Measurements from ENCODE around the gene PPP2R1B. TPM values are rescaled to one million over a fixed set of nuclear protein-coding genes. Genes with fewer than 3 reads are reported as not detected.

The PPP2R1B gene
- total RNA-seq, 1 donor from 2014 or later = 44.5 TPM

DNA sequence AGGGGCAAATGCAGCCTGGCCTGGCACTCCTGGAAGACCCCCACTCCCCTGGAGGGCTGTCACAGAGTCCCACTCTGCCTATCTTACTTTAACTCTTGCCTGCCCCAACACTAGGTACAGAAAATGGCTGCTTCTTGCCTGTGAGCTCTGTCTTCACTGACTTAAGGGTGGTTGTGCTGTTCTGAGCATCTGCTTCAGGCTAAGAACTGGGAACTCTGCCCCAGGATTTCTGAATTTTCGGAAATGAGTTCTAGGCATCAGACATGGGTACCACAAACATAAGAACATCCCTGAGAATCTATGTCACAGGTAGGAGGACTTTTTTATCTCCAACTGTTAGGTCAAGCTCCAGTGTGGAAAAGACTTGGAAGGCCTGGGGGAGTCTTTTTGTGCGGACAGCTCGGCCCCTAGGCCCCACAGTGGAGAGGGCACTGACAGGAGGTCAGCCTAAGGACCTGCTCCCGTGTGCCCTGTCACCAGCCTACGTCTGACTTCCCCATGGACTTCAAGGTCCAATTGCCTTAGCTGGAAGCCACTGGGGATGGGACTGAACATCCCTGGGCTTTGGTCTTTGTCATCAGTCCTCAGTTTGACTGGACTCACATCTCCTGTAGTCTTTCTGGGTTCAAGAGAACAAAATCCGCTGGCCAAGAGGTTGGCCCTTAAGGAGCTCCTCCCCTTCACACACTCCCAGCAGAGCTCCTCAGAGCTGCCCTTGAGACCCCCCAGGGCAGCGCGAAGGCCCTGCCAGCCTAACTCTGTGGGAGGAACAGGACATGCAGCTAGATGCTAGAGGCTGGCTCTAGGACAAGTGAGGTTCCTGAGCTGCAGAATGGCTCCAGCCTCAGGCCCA lies 31.9 kb downstream of the PPP2R1B start:
- H3K27me3 ChIP-seq (ENCODE audit: insufficient read depth, low read length) = no peaks in the 10 kb centered on the region
- Mint-ChIP-seq H3K4me1 (ENCODE audit: low read depth, unreplicated experiment) (peaks cover 52% of the 10 kb centered on the region), H3K27me3 (ENCODE audit: low read depth, unreplicated experiment) (no peaks in the 10 kb centered on the region), H3K4me3 (ENCODE audit: unreplicated experiment) (no peak overlapping the region), H3K9me3 (ENCODE audit: unreplicated experiment) (no peaks in the 10 kb centered on the region), H3K36me3 (ENCODE audit: low read depth, unreplicated experiment) (peaks cover 4% of the 10 kb centered on the region), H3K27ac (ENCODE audit: unreplicated experiment) (peak overlapping the region; percentile 95)
- no peak overlapping the region for H3K4me3 ChIP-seq (ENCODE audit: insufficient read depth, low read depth, low read length)
- no peak for TF ChIP-seq EZH2 (IDR thresholded peaks at IDR 0.05; ENCODE audit: insufficient read depth, low read length)
- TF ChIP-seq, protein P1, sequence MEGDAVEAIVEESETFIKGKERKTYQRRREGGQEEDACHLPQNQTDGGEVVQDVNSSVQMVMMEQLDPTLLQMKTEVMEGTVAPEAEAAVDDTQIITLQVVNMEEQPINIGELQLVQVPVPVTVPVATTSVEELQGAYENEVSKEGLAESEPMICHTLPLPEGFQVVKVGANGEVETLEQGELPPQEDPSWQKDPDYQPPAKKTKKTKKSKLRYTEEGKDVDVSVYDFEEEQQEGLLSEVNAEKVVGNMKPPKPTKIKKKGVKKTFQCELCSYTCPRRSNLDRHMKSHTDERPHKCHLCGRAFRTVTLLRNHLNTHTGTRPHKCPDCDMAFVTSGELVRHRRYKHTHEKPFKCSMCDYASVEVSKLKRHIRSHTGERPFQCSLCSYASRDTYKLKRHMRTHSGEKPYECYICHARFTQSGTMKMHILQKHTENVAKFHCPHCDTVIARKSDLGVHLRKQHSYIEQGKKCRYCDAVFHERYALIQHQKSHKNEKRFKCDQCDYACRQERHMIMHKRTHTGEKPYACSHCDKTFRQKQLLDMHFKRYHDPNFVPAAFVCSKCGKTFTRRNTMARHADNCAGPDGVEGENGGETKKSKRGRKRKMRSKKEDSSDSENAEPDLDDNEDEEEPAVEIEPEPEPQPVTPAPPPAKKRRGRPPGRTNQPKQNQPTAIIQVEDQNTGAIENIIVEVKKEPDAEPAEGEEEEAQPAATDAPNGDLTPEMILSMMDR (IDR thresholded peaks at IDR 0.05; ENCODE audit: insufficient read depth, low read depth, low read length) = no peak
- H3K9me3 ChIP-seq (ENCODE audit: insufficient read depth, low read depth, low read length) = no peaks in the 10 kb centered on the region
- H2AFZ ChIP-seq (ENCODE audit: low read depth, low read length) = no peak overlapping the region
- no peaks in the 10 kb centered on the region for H3K79me2 ChIP-seq (ENCODE audit: insufficient read depth, low read length)
- H3K36me3 ChIP-seq (ENCODE audit: insufficient read depth, low read length) = peaks cover 3% of the 10 kb centered on the region
- FAIRE-seq = no peak
- H3K4me2 ChIP-seq (ENCODE audit: low read length) = peak overlapping the region; percentile 81
- H3K4me1 ChIP-seq (ENCODE audit: insufficient read depth, low read length) = peaks cover 63% of the 10 kb centered on the region
- H3K27ac ChIP-seq (ENCODE audit: low read depth, low read length) = peak overlapping the region; percentile 99
- H3K9ac ChIP-seq (ENCODE audit: low read length) = peak overlapping the region; percentile 92
- H4K20me1 ChIP-seq (ENCODE audit: insufficient read depth, low read length) = no peaks in the 10 kb centered on the region
- DNase-seq (ENCODE audit: low read depth) = no peak

DNA sequence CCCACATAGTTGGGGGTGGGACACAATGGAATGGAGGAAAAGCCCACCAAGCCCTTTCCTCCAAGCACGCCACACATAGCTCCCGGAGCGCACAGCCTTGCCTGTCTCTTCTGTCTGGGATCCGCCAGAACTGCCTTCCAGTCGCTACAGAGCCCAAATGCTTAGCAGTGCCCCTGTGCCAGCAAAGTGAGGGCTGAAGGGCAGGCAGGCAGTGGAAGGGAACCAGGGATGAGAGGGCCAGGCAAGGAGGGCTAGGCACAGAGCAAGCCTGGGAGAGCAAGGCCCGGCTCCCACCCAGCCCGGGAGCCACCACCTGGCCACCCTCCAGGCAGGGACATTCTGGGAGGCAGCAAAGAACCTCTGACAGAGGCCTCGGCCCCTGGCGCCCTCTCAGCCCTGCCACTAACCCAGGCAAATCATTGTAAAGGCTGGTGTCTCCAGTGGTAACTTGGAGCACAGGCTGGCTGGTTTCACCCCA lies 32.5 kb downstream of the PPP2R1B start:
- Histone ChIP-seq H3K79me2 (ENCODE audit: insufficient read depth, low read length) (no peaks in the 10 kb centered on the region), H3K9ac (ENCODE audit: low read length) (peak overlapping the region; percentile 92), H3K4me1 (ENCODE audit: insufficient read depth, low read length) (peaks cover 63% of the 10 kb centered on the region), H3K4me2 (ENCODE audit: low read length) (peak overlapping the region; percentile 63), H2AFZ (ENCODE audit: low read depth, low read length) (no peak overlapping the region), H4K20me1 (ENCODE audit: insufficient read depth, low read length) (no peaks in the 10 kb centered on the region), H3K4me3 (ENCODE audit: insufficient read depth, low read depth, low read length) (no peak overlapping the region), H3K27ac (ENCODE audit: low read depth, low read length) (peak overlapping the region; percentile 99), H3K9me3 (ENCODE audit: insufficient read depth, low read depth, low read length) (no peaks in the 10 kb centered on the region), H3K27me3 (ENCODE audit: insufficient read depth, low read length) (no peaks in the 10 kb centered on the region), H3K36me3 (ENCODE audit: insufficient read depth, low read length) (peaks cover 3% of the 10 kb centered on the region)
- Mint-ChIP-seq H3K4me3 (ENCODE audit: unreplicated experiment) (no peak overlapping the region), H3K4me1 (ENCODE audit: low read depth, unreplicated experiment) (peaks cover 56% of the 10 kb centered on the region), H3K27ac (ENCODE audit: unreplicated experiment) (no peak overlapping the region), H3K36me3 (ENCODE audit: low read depth, unreplicated experiment) (peaks cover 8% of the 10 kb centered on the region), H3K27me3 (ENCODE audit: low read depth, unreplicated experiment) (no peaks in the 10 kb centered on the region), H3K9me3 (ENCODE audit: unreplicated experiment) (no peaks in the 10 kb centered on the region)
- TF ChIP-seq EZH2 (IDR thresholded peaks at IDR 0.05; ENCODE audit: insufficient read depth, low read length) = no peak
- TF ChIP-seq, protein P1 (IDR thresholded peaks at IDR 0.05; ENCODE audit: insufficient read depth, low read depth, low read length) = no peak
- peak; percentile 18 for DNase-seq (ENCODE audit: low read depth)
- no peak for FAIRE-seq

DNA sequence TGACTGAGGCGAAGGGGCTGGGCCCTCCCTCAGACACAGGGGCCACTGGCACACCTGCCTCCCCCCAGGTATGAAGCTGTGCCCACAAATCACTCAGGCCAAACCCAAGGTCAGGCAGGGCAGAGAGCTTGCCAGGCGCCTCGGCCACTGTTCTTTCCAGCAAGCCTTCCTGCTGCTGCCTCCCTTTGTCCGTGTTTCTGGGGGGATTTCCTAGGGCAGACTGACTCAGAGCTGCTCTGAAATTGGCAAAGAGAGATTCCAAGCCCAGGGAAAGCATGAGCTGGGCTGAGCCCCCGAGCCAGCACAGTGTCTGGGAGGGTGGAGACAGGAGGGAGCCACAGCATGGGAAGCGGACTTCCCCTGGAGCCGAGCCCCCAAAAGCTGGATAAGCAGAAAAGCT lies 33.2 kb downstream of the PPP2R1B start:
- Mint-ChIP-seq H3K4me3 (ENCODE audit: unreplicated experiment) (no peak overlapping the region), H3K4me1 (ENCODE audit: low read depth, unreplicated experiment) (peaks cover 54% of the 10 kb centered on the region)
- FAIRE-seq = no peak

More for the DNA sequence above, 33.2 kb downstream of the PPP2R1B start:
- Histone ChIP-seq H3K9ac (ENCODE audit: low read length) (peak overlapping the region; percentile 92), H4K20me1 (ENCODE audit: insufficient read depth, low read length) (no peaks in the 10 kb centered on the region), H3K79me2 (ENCODE audit: insufficient read depth, low read length) (no peaks in the 10 kb centered on the region), H3K4me2 (ENCODE audit: low read length) (peak overlapping the region; percentile 63), H3K36me3 (ENCODE audit: insufficient read depth, low read length) (peaks cover under 1% of the 10 kb centered on the region), H3K9me3 (ENCODE audit: insufficient read depth, low read depth, low read length) (no peaks in the 10 kb centered on the region), H2AFZ (ENCODE audit: low read depth, low read length) (no peak overlapping the region), H3K27ac (ENCODE audit: low read depth, low read length) (peak overlapping the region; percentile 99), H3K27me3 (ENCODE audit: insufficient read depth, low read length) (no peaks in the 10 kb centered on the region), H3K4me1 (ENCODE audit: insufficient read depth, low read length) (peaks cover 63% of the 10 kb centered on the region), H3K4me3 (ENCODE audit: insufficient read depth, low read depth, low read length) (no peak overlapping the region)
- peaks cover 8% of the 10 kb centered on the region for H3K36me3 Mint-ChIP-seq (ENCODE audit: low read depth, unreplicated experiment)
- TF ChIP-seq, protein P1 (IDR thresholded peaks at IDR 0.05; ENCODE audit: insufficient read depth, low read depth, low read length) = no peak
- no peak for TF ChIP-seq EZH2 (IDR thresholded peaks at IDR 0.05; ENCODE audit: insufficient read depth, low read length)
- peak overlapping the region; percentile 77 for H3K27ac Mint-ChIP-seq (ENCODE audit: unreplicated experiment)
- no peaks in the 10 kb centered on the region for H3K9me3 Mint-ChIP-seq (ENCODE audit: unreplicated experiment)
- peak; percentile 85 for DNase-seq (ENCODE audit: low read depth)
- H3K27me3 Mint-ChIP-seq (ENCODE audit: low read depth, unreplicated experiment) = no peaks in the 10 kb centered on the region

Measured in astrocyte (in vitro differentiated cells and primary cell).